K562 (cell line): ENCODE measurements around the gene CBFA2T3. TPM values are rescaled to one million over a fixed set of nuclear protein-coding genes. Genes with fewer than 3 reads are reported as not detected.

Experiments
- AFF4 ChIP-seq: sonication (generic); formaldehyde crosslinking; IDR thresholded peaks from 2 replicates; pipeline ENCODE4 v1.8.0; 2023; ENCODE audit warnings: mild to moderate bottlenecking, missing genetic modification reagents
- ARID4B ChIP-seq: sonication (generic); formaldehyde crosslinking; IDR thresholded peaks from 2 replicates; pipeline ENCODE4 v1.8.0; 2022; ENCODE audit warnings: mild to moderate bottlenecking, missing genetic modification reagents
- CC2D1A ChIP-seq: fragments of 450-650 bp; IDR thresholded peaks from 2 replicates; pipeline ENCODE4 v1.6.1; 2017; ENCODE audit warnings: mild to moderate bottlenecking
- CXXC5 ChIP-seq: fragments of 250-450 bp; sonication (Bioruptor Pico); IDR thresholded peaks from 2 replicates; pipeline ENCODE4 v1.8.0; 2022; ENCODE audit warnings: inconsistent platforms, mild to moderate bottlenecking, moderate library complexity
- HDAC6 ChIP-seq: IDR thresholded peaks from 2 replicates; pipeline ENCODE4 v1.6.1; 2012; ENCODE audit warnings: low read depth, mild to moderate bottlenecking, control low read depth, inconsistent platforms, low read length, moderate library complexity
- KDM4B ChIP-seq, 2 experiments: fragments of 450-650 bp in 1 of 2; sonication (generic) in 1 of 2; IDR thresholded peaks; 2 replicates each; pipeline ENCODE4 v1.6.1; 2016 to 2017; ENCODE audit warnings: borderline replicate concordance in 2 of 2, antibody characterized with exemption in 1 of 2, low read depth in 1 of 2, mild to moderate bottlenecking in 1 of 2
- MTF1 ChIP-seq: fragments of 250-450 bp; sonication (Bioruptor Pico); IDR thresholded peaks from 2 replicates; pipeline ENCODE4 v1.9.0; 2021; ENCODE audit warnings: moderate library complexity, mild to moderate bottlenecking, inconsistent platforms, borderline replicate concordance
- NR2C1 ChIP-seq, 2 experiments: fragments of 450-650 bp; IDR thresholded peaks; 2 replicates each; pipeline ENCODE4 v1.6.1; 2017; ENCODE audit warnings: mild to moderate bottlenecking in 2 of 2, antibody characterized with exemption in 1 of 2, inconsistent platforms in 1 of 2, missing compliant biosample characterization in 1 of 2, missing genetic modification characterization in 1 of 2
- OTX1 ChIP-seq: fragments of 450-650 bp; formaldehyde crosslinking; IDR thresholded peaks from 2 replicates; pipeline ENCODE4 v1.4.0; 2022; ENCODE audit warnings: mild to moderate bottlenecking
- POLR2G ChIP-seq: fragments of 200-400 bp; formaldehyde crosslinking; IDR thresholded peaks from 2 replicates; pipeline ENCODE4 v1.6.1; 2017; ENCODE audit warnings: low read depth, mild to moderate bottlenecking, antibody characterized with exemption, low read length, moderate library complexity
- RFX5 ChIP-seq: IDR thresholded peaks from 2 replicates; pipeline ENCODE4 v1.6.1; 2011; ENCODE audit warnings: low read depth, mild to moderate bottlenecking, improper control_type of control experiment, low read length
- VEZF1 ChIP-seq: fragments of 200-800 bp; sonication (Bioruptor generic); IDR thresholded peaks from 2 replicates; pipeline ENCODE4 v1.6.1; 2017; ENCODE audit warnings: missing genetic modification characterization, missing compliant biosample characterization
- YY1 ChIP-seq, 3 experiments: IDR thresholded peaks; 2 replicates each; pipeline ENCODE4 v1.6.1; 2011; ENCODE audit warnings: low read length in 2 of 3, mild to moderate bottlenecking in 2 of 3, moderate library complexity in 2 of 3, borderline replicate concordance in 1 of 3, control low read depth in 1 of 3, low read depth in 1 of 3; ENCODE audit not compliant: insufficient read depth in 3 of 3, insufficient replicate concordance in 2 of 3, control insufficient read depth in 1 of 3, insufficient read length in 1 of 3; ENCODE audit errors: extremely low read depth in 1 of 3
- ZNF184 ChIP-seq: sonication (generic); formaldehyde crosslinking; IDR thresholded peaks from 2 replicates; pipeline ENCODE4 v1.5.0; 2020; ENCODE audit warnings: missing genetic modification reagents
- ZNF263 ChIP-seq: sonication (generic); formaldehyde crosslinking; IDR thresholded peaks from 2 replicates; pipeline ENCODE4 v1.8.0; 2022; ENCODE audit warnings: mild to moderate bottlenecking, missing genetic modification reagents, borderline replicate concordance
- ZNF408 ChIP-seq: fragments of 250-450 bp; sonication (Bioruptor Pico); IDR thresholded peaks from 2 replicates; pipeline ENCODE4 v1.4.0; 2020; ENCODE audit warnings: low read depth, mild to moderate bottlenecking, moderate library complexity
- ZNF766 ChIP-seq: fragments of 200-800 bp; sonication (Bioruptor generic); conservative IDR thresholded peaks from 2 replicates; pipeline ENCODE4 v1.6.1; 2016; ENCODE audit warnings: missing genetic modification characterization, missing compliant biosample characterization
- polyA plus RNA-seq, 8 experiments: library from polyadenylated mRNA; depleted of rRNA in 4 of 8; stranded (reverse) in 5 of 8; unstranded in 3 of 8; fragments of >200 nt; fragmentation: Nextera tagmentation in 2 of 8; fragmentation: Illumina TruSeq in 1 of 8; extraction: Ambion mirVana in 2 of 8; extraction: Trizol in 1 of 8; gene quantifications; 2 replicates each; pipeline versions ENCODE4 v1.2.1 to v1.2.3, GENCODE V29; 2011 to 2014; ENCODE audit warnings: inconsistent platforms in 1 of 8, missing spikeins in 1 of 8
- total RNA-seq, 7 experiments: library from RNA; depleted of rRNA in 6 of 7; stranded (reverse); fragments of >200 nt in 6 of 7; fragmentation: Illumina TruSeq in 2 of 7; extraction: Trizol in 2 of 7; gene quantifications; 2 replicates each; pipeline versions ENCODE4 v1.2.1 to v1.2.3, GENCODE V29; 2011 to 2021; ENCODE audit warnings: low replicate concordance in 1 of 7

CBFA2T3 gene
- total and polyA plus RNA-seq, 9 of the 15 experiments (the other 6 are each of a cell fraction or from before 2014, with no cell fraction given) = 2.3 to 145 (median 6.7) TPM

GRCh38 chr16:88871349-88871702, 105.7 kb downstream of the CBFA2T3 start (continued):
- 0 out of 2 replicates have a peak, but pooled peaks have one; percentile 28 for TF ChIP-seq ARID4B (CRISPR knock-in tag)
- peak; percentile 52 for TF ChIP-seq CXXC5 (CRISPR knock-in tag)
- no peak for TF ChIP-seq CC2D1A
- TF ChIP-seq OTX1 (CRISPR knock-in tag) = no peak
- no peak for TF ChIP-seq ZNF184 (CRISPR knock-in tag)
- peak; percentile 85 for TF ChIP-seq ZNF263 (CRISPR knock-in tag)
- TF ChIP-seq ZNF408 (CRISPR knock-in tag) = no peak
- no peak for TF ChIP-seq MTF1 (CRISPR knock-in tag)
- TF ChIP-seq NR2C1 (IDR thresholded peaks at IDR 0.05) = no peak
- TF ChIP-seq NR2C1 (tag; IDR thresholded peaks at IDR 0.05) = 0 out of 2 replicates have a peak, but pooled peaks have one; percentile 12
- no peak for TF ChIP-seq HDAC6
- TF ChIP-seq AFF4 (CRISPR knock-in tag) = no peak
- TF ChIP-seq RFX5 = no peak
- TF ChIP-seq ZNF766 (CRISPR knock-in tag) = 0 out of 2 replicates have a peak, but pooled peaks have one; percentile 33
- peak in 1 of 3 experiments; percentile 70 for TF ChIP-seq YY1 (IDR thresholded peaks at IDR 0.05; ENCODE audit: borderline replicate concordance in 1 of 3, control insufficient read depth in 1 of 3, extremely low read depth in 1 of 3, insufficient read depth in 3 of 3, insufficient read length in 1 of 3, insufficient replicate concordance in 2 of 3, low read depth in 1 of 3, low read length in 2 of 3)
- TF ChIP-seq VEZF1 = peak; percentile 48; the same call in 1 of the 2 replicates
- TF ChIP-seq KDM4B (IDR thresholded peaks at IDR 0.05; ENCODE audit: borderline replicate concordance in 2 of 2, low read depth in 1 of 2) = 0 out of 4 replicates have a peak, but pooled peaks of 1 of the 2 experiments have one; percentile 23
- peak; percentile 35 for TF ChIP-seq POLR2G
